Hematopoietic multipotent progenitor cell treated with erythropoietin and hydrocortisone succinate and interleukin-3 and kit ligand, for 15 days (in vitro differentiated cells): Measurements from ENCODE around the gene A2ML1.
A peak's percentile ranks its signal among the peaks of the same experiment; 100 is the strongest.
"Not testable (repeated sequence)": the region's sequence is repeated elsewhere in the genome, so short reads cannot be mapped to it uniquely, and the experiment has no call there.

Experiments
- DNase-seq: peaks from one replicate; pipeline ENCODE4 v3.0.0-alpha.2; 2015; ENCODE audit warnings: low spot score

The A2ML1 gene

DNA sequence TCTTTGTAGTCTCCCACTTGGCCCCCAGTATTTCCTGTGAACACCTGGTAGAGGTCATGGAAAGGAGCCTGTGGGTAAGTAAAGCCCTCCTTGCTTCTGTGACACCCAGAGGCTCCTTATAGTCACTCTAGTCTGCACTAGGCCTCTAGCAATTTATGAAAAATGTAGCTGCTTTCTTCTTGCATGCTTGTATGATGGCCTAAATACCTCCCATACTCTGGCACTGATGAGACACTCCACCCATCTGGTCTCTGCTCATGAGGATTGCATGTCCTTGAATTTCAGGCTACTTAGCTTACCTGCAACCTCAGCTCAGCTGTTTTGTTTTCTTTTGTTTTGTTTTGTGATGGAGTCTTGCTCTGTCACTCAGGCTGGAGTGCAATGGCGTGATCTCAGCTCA is 4.6 kb upstream of the A2ML1 start:
- peak; percentile 52 for DNase-seq

GRCh38 chr12:8818526-8818925 is 3.9 kb upstream of the A2ML1 start:
- DNase-seq = no peak

DNA sequence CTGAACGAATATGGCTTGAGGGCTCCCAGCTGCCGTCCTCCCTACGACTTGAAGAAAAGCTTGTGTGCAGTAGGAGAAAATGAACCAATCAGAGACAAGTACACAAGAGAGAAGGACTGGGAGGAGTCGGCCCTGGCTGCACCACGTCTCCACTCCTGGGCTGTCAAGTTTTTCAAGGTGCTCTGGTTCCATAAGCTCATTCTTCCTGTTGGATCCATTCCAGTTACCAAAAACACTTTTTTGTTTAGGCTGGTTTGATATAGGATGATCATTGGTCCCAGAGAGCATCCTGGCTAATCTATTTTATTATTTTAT is 2.8 kb upstream of the A2ML1 start:
- no peak for DNase-seq

DNA sequence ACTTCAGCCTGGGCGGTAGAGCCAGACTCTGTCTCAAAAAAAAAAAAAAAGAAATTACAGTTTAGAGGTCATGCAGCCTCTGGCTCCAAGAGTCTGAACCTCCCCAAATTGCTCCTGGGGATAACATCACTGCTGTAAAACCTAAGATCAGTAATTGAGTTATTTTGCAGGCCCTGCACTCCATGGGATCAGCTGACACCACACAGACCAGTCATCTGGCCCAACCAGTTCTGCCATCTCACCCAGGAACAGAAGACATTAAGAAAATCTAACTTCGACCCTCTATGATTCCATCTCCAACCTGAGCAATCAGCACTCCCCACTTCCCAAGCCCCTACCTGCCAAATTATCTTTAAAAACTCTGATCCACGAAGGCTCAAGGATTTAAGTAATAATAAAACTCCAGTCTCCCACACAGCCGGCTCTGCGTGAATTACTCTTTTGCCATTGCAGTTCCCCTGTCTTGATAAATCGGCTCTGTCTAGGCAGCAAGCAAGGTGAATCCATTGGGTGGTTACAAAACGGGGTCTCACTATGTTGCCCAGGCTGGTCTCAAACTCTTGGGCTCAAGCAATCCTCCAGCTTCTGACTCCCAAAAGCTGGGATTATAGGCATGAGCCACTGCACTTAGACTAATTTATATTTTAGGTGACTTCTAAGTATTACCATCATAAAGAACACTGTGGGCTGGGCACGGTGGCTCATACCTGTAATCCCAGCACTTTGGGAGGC is 1.6 kb upstream of the A2ML1 start:
- DNase-seq = not testable (repeated sequence)

DNA sequence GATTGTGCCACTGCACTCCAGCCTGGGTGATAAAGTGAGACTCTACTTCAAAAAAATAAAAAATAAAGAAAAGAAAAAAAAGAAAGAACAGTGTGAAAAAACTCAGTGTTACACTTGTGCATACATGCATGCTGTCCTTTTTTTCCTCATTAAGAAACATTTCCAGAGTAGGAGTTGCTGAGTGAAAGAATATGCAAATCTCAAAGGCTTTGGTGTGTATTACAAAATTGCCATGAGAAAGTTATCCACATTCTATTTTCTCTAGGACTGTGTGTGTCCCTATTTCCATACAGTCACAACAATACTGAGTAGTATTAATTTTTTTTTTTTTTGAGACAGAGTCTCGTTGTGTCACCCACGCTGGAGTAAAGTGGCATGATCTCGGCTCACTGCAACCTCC is 830 bp upstream of the A2ML1 start:
- DNase-seq = no peak

DNA sequence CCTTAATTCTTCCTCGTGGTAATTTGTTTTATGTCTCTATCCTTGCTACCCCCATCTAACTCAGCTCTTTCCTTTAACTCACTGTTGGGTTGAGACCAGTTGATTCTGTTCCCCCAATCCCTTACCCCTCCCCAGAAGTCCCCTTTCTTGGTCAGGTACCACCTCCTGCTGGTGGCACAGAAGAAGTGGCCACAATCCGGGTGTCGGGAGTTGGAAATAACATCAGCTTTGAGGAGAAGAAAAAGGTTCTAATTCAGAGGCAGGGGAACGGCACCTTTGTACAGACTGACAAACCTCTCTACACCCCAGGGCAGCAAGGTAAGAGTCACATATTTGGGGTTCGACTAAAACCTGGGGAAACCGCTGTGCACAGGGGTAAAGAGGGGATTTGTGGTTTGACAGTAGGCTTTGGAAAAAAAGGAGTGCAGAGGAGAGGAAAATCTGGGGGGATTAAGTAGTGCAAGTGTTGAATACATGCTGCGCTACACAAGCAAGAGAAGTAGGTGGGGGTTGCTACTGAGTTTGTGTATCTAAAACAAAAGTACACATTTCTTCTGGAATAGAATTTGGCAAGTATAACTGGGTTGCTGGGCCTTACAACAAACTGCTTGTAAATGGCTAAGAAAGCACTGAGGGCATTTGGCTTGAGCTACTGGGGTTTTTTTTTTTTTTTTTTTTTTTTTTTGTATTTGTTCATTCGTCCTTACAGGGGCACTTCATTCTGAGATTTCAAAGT is 1.3 kb downstream of the A2ML1 start:
- DNase-seq = peak; percentile 67

DNA sequence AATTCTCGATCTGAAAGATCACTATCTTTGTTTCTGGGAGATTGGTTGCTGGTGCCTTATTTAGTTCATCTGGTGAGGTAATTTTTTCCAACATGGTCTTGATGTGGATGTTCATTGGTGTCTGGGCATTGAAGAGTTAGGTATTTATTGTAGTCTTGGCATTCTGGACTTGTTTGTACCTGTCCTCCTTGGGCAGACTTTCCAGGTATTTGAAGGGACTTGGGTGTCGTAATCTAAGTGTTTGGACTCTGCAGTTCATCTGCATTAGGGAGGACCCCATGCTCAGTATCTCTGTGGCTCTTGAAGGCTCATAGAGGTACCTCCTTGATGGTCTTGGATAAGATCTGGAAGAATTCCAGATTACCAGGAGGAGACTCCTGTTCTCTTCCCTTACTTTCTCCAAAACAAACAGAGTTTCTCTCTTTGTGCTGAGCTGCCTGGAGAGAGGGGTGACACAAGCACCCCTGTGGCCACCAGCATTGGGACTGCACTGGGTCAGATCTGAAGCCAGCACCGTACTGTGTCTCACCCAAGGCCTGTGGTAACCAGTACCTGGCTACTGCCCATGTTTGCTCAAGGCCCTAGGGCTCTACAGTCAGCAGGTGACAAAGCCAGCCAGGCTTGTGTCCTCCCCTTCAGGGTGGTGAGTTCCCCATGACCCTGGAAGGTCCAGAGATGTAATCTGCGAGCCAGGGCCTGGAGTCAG is 5.3 kb downstream of the A2ML1 start:
- no peak for DNase-seq

GRCh38 chr12:8828257-8829124 is 6.1 kb downstream of the A2ML1 start:
- DNase-seq = peak; percentile 56

- no peak for DNase-seq
Observed at GRCh38 chr12:8829125-8829518, 6.7 kb downstream of the A2ML1 start.

- DNase-seq = peak; percentile 51
Observed at GRCh38 chr12:8829621-8830020, 7.2 kb downstream of the A2ML1 start.

- DNase-seq = no peak
Observed at GRCh38 chr12:8831116-8831515, 8.7 kb downstream of the A2ML1 start.

GRCh38 chr12:8832500-8832899 is 10.1 kb downstream of the A2ML1 start:
- DNase-seq = no peak

GRCh38 chr12:8834230-8834629 is 11.8 kb downstream of the A2ML1 start:
- no peak for DNase-seq

DNA sequence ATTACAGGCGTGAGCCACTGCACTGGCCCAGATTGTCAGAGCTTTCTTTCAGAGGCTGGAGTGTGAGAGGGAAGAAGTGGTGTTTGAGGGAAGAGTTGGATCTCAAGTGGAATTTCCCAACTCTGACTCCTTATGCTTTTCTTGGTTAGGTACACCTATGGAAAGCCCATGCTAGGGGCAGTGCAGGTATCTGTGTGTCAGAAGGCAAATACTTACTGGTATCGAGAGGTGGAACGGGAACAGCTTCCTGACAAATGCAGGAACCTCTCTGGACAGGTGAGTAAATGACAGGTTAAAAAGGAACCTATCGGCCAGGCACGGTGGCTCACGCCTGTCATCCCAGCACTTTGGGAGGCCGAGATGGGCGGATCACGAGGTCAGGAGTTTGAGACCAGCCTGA is 14.9 kb downstream of the A2ML1 start:
- no peak for DNase-seq

- no peak for DNase-seq
Observed at GRCh38 chr12:8840321-8840720, 17.9 kb downstream of the A2ML1 start.

DNA sequence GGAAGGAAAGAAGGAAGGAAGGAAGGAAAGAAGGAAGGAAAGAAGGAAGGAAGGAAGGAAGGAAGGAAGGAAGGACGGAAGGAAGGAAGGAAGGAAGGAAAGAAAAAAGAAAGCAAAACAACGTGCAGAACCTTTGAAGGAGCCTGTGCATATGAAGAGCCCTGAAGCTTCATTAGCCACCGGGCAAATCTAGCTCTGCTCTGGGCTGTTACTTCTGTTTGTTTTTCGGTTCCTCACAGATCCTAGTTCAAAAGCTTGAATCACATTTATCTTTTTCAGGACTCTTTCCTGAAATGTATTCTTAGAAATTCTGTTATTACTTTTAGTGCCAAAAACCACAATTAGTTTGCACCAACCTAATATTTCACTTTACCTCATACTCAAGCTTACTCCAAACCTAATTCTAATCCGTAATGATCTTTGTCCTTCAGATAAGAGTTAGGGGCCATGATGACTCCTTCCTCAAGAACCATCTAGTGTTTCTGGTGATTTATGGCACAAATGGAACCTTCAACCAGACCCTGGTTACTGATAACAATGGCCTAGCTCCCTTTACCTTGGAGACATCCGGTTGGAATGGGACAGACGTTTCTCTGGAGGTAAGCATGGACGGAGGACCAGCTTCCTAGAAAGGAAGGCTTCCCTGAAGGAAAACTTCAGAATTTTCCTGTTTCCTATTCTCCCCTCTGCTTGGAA is 18.7 kb downstream of the A2ML1 start:
- DNase-seq = no peak

DNA sequence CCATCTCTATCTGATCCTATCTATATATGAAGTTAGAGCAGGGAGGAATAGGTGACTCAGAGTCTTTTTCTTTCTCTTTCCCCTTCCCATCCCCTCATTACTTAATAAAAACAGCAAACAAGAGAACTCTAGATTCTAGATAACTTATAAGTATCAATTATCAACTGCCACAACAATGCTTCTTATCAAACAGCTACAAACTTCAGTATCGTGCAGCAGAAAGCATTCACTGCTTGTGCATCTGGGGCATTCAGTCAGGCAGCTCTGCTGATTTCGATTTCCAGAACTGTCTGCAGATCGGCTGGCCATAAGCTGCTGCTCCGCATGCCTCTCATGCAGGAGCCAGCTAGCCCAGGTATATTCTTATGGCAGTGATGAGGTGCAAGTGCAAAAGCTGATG is 19.4 kb downstream of the A2ML1 start:
- DNase-seq = no peak

- DNase-seq = no peak
Observed at GRCh38 chr12:8844665-8845064, 22.2 kb downstream of the A2ML1 start.

DNA sequence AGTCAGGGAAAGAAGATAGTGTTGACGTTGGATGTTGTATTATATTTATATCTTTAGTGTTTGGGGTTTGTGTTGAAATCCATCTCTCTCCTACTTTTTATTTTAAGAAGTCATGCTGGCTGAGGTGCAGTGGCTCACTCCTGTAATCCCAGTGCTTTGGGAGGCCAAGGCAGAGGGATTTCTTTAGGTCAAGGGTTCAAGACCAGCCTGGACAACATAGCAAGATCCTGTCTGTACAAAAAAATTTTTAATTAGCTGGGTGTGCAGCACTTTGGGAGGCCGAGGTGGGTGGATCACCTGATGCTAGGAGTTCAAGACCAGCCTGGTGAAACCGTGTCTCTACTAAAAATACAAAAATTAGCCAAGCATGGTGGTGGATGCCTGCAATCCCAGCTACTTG is 23.9 kb downstream of the A2ML1 start:
- DNase-seq = no peak

DNA sequence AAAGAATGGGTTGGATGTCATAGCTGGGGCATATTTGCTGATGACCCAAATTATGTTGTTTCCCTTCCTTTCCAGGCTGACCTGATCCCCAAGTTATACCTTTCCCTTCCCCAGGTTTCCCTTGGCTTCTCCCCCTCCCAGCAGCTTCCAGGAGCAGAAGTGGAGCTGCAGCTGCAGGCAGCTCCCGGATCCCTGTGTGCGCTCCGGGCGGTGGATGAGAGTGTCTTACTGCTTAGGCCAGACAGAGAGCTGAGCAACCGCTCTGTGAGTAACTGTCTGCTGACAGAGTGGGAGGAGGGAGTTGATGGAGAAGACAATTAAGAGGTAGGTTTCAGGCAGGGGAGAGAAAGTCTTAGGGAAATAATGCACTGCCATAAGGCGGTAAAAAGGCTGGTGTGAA is 25.0 kb downstream of the A2ML1 start:
- no peak for DNase-seq

GRCh38 chr12:8849876-8850275 is 27.5 kb downstream of the A2ML1 start:
- DNase-seq = no peak

DNA sequence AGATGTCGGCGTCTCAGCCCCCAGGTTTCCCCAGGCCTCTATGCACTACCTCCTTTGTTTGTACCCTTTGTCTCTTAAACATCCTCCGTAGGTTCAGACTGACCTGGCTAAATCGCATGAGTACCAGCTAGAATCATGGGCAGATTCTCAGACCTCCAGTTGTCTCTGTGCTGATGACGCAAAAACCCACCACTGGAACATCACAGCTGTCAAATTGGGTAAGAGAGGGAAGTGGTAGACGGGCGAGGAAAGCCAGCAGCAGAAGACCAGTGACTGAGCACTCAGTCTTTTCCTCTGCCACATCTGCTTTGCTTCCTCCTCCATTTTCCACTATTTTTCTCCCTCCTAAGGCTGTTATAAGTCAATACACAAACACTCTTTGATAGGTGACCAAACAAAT is 29.7 kb downstream of the A2ML1 start:
- no peak for DNase-seq
